H1 (cell line): ENCODE results near the gene CD52. TPM values are rescaled to one million over a fixed set of nuclear protein-coding genes. Genes with fewer than 3 reads are reported as not detected.

Source experiments
- CTCF ChIA-PET: fragments of 300-600 bp; sonication (Branson Sonifier 250); formaldehyde crosslinking; loops from one replicate; lab custom pipeline; 2021; ENCODE audit not compliant: partially characterized antibody; lab: Charles Lee
- POLR2A ChIA-PET: fragments of 300-600 bp; sonication (Branson Sonifier 250); formaldehyde crosslinking; loops from one replicate; lab custom pipeline; 2021; ENCODE audit warnings: inconsistent platforms; ENCODE audit not compliant: partially characterized antibody; lab: Charles Lee
- DNase-seq, 2 experiments: peaks; one replicate each; pipeline versions ENCODE4 v3.0.0 to v3.0.0-alpha.2; 2010 to 2022; ENCODE audit warnings: low spot score in 2 of 2, low read depth in 1 of 2, mixed read lengths in 1 of 2
- FAIRE-seq: peaks from 2 replicates; lab custom pipeline; 2011; peaks lifted over from hg19 to GRCh38; lab: Jason Lieb, UNC
- H2AFZ ChIP-seq: 2 replicates; pipeline ENCODE4 v1.8.1; 2012; ENCODE audit warnings: low read length, inconsistent platforms
- H2AK5ac ChIP-seq: 2 replicates; pipeline ENCODE4 v1.6.1; 2013; ENCODE audit warnings: low read depth, low read length
- H2BK120ac ChIP-seq: replicated peaks from 2 replicates; pipeline ENCODE3; 2013; ENCODE audit warnings: low read depth, low read length, inconsistent platforms
- H2BK12ac ChIP-seq: 2 replicates; pipeline ENCODE4 v1.6.1; 2013; ENCODE audit warnings: low read depth, low read length
- H2BK15ac ChIP-seq: 2 replicates; pipeline ENCODE4 v1.6.1; 2013; ENCODE audit warnings: low read length
- H2BK20ac ChIP-seq: 2 replicates; pipeline ENCODE4 v1.6.1; 2013; ENCODE audit warnings: low read length
- H2BK5ac ChIP-seq: 2 replicates; pipeline ENCODE4 v1.6.1; 2013; ENCODE audit warnings: low read depth, low read length
- H3K14ac ChIP-seq: 2 replicates; pipeline ENCODE4 v1.6.1; 2013; ENCODE audit warnings: inconsistent platforms; ENCODE audit not compliant: insufficient read length
- H3K18ac ChIP-seq: 2 replicates; pipeline ENCODE4 v1.6.1; 2013; ENCODE audit warnings: low read length; ENCODE audit errors: extremely low read depth
- H3K23ac ChIP-seq: 2 replicates; pipeline ENCODE4 v1.6.1; 2013; ENCODE audit warnings: inconsistent platforms; ENCODE audit not compliant: insufficient read length
- H3K23me2 ChIP-seq: 2 replicates; pipeline ENCODE4 v1.6.1; 2013; ENCODE audit warnings: low read depth, low read length
- H3K27ac ChIP-seq: 2 replicates; pipeline ENCODE4 v1.6.1; 2011; ENCODE audit warnings: low read depth, low read length, inconsistent platforms
- H3K27me3 ChIP-seq, 4 experiments: replicated peaks in 1 of 4; 1 replicate in 1 of 4; 2 replicates in 3 of 4; pipeline versions ENCODE4 v1.6.1 to v1.8.1; 2011 to 2013; ENCODE audit warnings: low read length in 3 of 4, mild to moderate bottlenecking in 3 of 4, inconsistent platforms in 2 of 4, mixed read lengths in 2 of 4, moderate library complexity in 1 of 4; ENCODE audit not compliant: control insufficient read depth in 3 of 4, insufficient read depth in 3 of 4; ENCODE audit errors: extremely low read depth in 1 of 4
- H3K36me3 ChIP-seq, 4 experiments: 2 replicates each; pipeline versions ENCODE4 v1.6.1 to v1.8.1; 2011 to 2013; ENCODE audit warnings: mild to moderate bottlenecking in 4 of 4, low read length in 3 of 4, moderate library complexity in 2 of 4, control low read depth in 1 of 4, inconsistent platforms in 1 of 4; ENCODE audit not compliant: insufficient read depth in 4 of 4, control insufficient read depth in 2 of 4
- H3K4ac ChIP-seq: replicated peaks from 2 replicates; pipeline ENCODE3; 2013; ENCODE audit warnings: low read length, low read depth, mixed read lengths, inconsistent platforms; ENCODE audit not compliant: insufficient read length
- H3K4me1 ChIP-seq, 4 experiments: replicated peaks in 1 of 4; 1 replicate in 1 of 4; 2 replicates in 3 of 4; pipeline versions ENCODE4 v1.6.1 to v1.8.1; 2011 to 2013; ENCODE audit warnings: low read length in 3 of 4, inconsistent platforms in 2 of 4, mixed read lengths in 1 of 4; ENCODE audit not compliant: insufficient read depth in 4 of 4, control insufficient read depth in 3 of 4
- H3K4me2 ChIP-seq, 2 experiments: 2 replicates each; pipeline versions ENCODE4 v1.6.1 to v1.8.1; 2011 to 2013; ENCODE audit warnings: low read depth in 2 of 2, low read length in 2 of 2, control low read depth in 1 of 2, inconsistent platforms in 1 of 2, mild to moderate bottlenecking in 1 of 2; ENCODE audit not compliant: insufficient read depth in 1 of 2
- H3K4me3 ChIP-seq, 4 experiments: fragments of 200-600, 300-600 bp in 1 of 4; sonication (generic), shearing (Covaris generic), sonication (Bioruptor Twin) in 1 of 4; 2 replicates each; pipeline versions ENCODE4 v1.5.1 to v1.8.1; 2011 to 2016; ENCODE audit warnings: low read length in 4 of 4, low read depth in 3 of 4, control low read depth in 2 of 4, inconsistent platforms in 2 of 4, mild to moderate bottlenecking in 2 of 4, mixed read lengths in 1 of 4, moderate library complexity in 1 of 4; ENCODE audit not compliant: insufficient read depth in 2 of 4; ENCODE audit errors: extremely low read depth in 1 of 4
- H3K56ac ChIP-seq: replicated peaks from 2 replicates; pipeline ENCODE3; 2013; ENCODE audit warnings: low read depth, mild to moderate bottlenecking, mixed read lengths, low read length, inconsistent platforms; ENCODE audit not compliant: insufficient read length
- H3K79me1 ChIP-seq: 2 replicates; pipeline ENCODE4 v1.6.1; 2013; ENCODE audit warnings: low read depth, low read length, control low read depth
- H3K79me2 ChIP-seq, 2 experiments: 2 replicates each; pipeline versions ENCODE4 v1.6.1 to v1.8.1; 2012 to 2013; ENCODE audit warnings: low read length in 2 of 2, mild to moderate bottlenecking in 2 of 2, inconsistent platforms in 1 of 2; ENCODE audit not compliant: insufficient read depth in 2 of 2, control insufficient read depth in 1 of 2
- H3K9ac ChIP-seq, 4 experiments: replicated peaks in 1 of 4; 1 replicate in 1 of 4; 2 replicates in 3 of 4; pipeline versions ENCODE4 v1.6.1 to v1.8.1; 2011 to 2013; ENCODE audit warnings: low read depth in 3 of 4, low read length in 3 of 4, control low read depth in 2 of 4, mild to moderate bottlenecking in 2 of 4, moderate library complexity in 2 of 4, inconsistent platforms in 1 of 4; ENCODE audit errors: extremely low read depth in 1 of 4
- H3K9me3 ChIP-seq, 2 experiments: 2 replicates each; pipeline versions ENCODE4 v1.6.1 to v1.8.1; 2012 to 2013; ENCODE audit warnings: mild to moderate bottlenecking in 2 of 2, moderate library complexity in 2 of 2, control low read depth in 1 of 2, inconsistent platforms in 1 of 2, low read depth in 1 of 2, low read length in 1 of 2, mixed read lengths in 1 of 2; ENCODE audit not compliant: insufficient read depth in 2 of 2
- H4K20me1 ChIP-seq, 2 experiments: replicated peaks in 1 of 2; 2 replicates each; pipeline versions ENCODE3 to v1.8.1; 2011 to 2013; ENCODE audit warnings: inconsistent platforms in 2 of 2, low read length in 2 of 2, mild to moderate bottlenecking in 1 of 2; ENCODE audit not compliant: insufficient read depth in 2 of 2, control insufficient read depth in 1 of 2
- H4K5ac ChIP-seq: 2 replicates; pipeline ENCODE4 v1.6.1; 2013; ENCODE audit warnings: low read length, low read depth, mixed read lengths, inconsistent platforms; ENCODE audit not compliant: insufficient read length
- H4K8ac ChIP-seq: 2 replicates; pipeline ENCODE4 v1.8.0; 2013; ENCODE audit warnings: mild to moderate bottlenecking, moderate library complexity, low read length, inconsistent platforms; ENCODE audit not compliant: insufficient read depth; ENCODE audit errors: extremely low read depth
- H4K91ac ChIP-seq: replicated peaks from 2 replicates; pipeline ENCODE3; 2013; ENCODE audit warnings: low read length, mixed read lengths, inconsistent platforms; ENCODE audit not compliant: insufficient read length
- CTBP2 ChIP-seq: IDR thresholded peaks from 2 replicates; pipeline ENCODE4 v1.7.0; 2011; ENCODE audit warnings: borderline replicate concordance, mild to moderate bottlenecking, moderate library complexity, mixed read lengths, low read length; ENCODE audit not compliant: insufficient read depth, insufficient read length
- EGR1 ChIP-seq: IDR thresholded peaks from 2 replicates; pipeline ENCODE4 v1.6.1; 2011; ENCODE audit warnings: low read depth, low read length, borderline replicate concordance
- KDM4A ChIP-seq: IDR thresholded peaks from one replicate; pipeline ENCODE4 v1.7.1; 2012; ENCODE audit warnings: low read depth, mild to moderate bottlenecking, moderate library complexity, low read length, inconsistent platforms; ENCODE audit not compliant: severe bottlenecking
- NRF1 ChIP-seq: IDR thresholded peaks from 2 replicates; pipeline ENCODE4 v1.6.1; 2011; ENCODE audit warnings: mild to moderate bottlenecking, low read depth, low read length, improper control_type of control experiment
- SIX5 ChIP-seq: IDR thresholded peaks from 2 replicates; pipeline ENCODE4 v1.6.1; 2011; ENCODE audit warnings: mild to moderate bottlenecking, low read depth, low read length
- WGBS, 2 experiments: shearing (Covaris generic) in 1 of 2; methylation state at CpG; one replicate each; pipeline versions ENCODE4 v1.1.6 to v1.1.7; 2013 to 2015; ENCODE audit warnings: low lambda C conversion rate in 2 of 2, mixed read lengths in 2 of 2, inconsistent platforms in 1 of 2, low coverage in 1 of 2, missing lambda C conversion rate in 1 of 2; ENCODE audit not compliant: insufficient replicate concordance in 2 of 2, insufficient coverage in 1 of 2, insufficient read length in 1 of 2; ENCODE audit errors: extremely low coverage in 1 of 2, missing lambda C conversion rate in 1 of 2; 5-methylcytosine and 5-hydroxymethylcytosine counted together
- polyA plus RNA-seq, 7 experiments: library from polyadenylated mRNA; depleted of rRNA in 3 of 7; stranded (reverse) in 5 of 7; unstranded in 2 of 7; fragments of >200 nt in 5 of 7; fragments of 200-250 nt in 2 of 7; gene quantifications; 1 replicate in 5 of 7; 2 replicates in 1 of 7; 4 replicates in 1 of 7; pipeline versions ENCODE4 v1.2.1 to v1.2.3, GENCODE V29; 2011 to 2013; ENCODE audit warnings: missing spikeins in 2 of 7, mixed read lengths in 2 of 7
- total RNA-seq: library from RNA; stranded (reverse); fragmentation: NEBNext Ultra II Directional; extraction: Animal tissue kit (Norgen Biotek cat#: 25700); gene quantifications from 2 replicates; pipeline ENCODE4 v1.2.1, GENCODE V29; 2021
- TF ChIP-seq, protein P1 (sequence below): IDR thresholded peaks from 2 replicates; pipeline ENCODE4 v1.6.1; 2012; ENCODE audit warnings: low read length, inconsistent platforms

The CD52 gene
- total and polyA plus RNA-seq, 2 of the 8 experiments (the other 6 are each of a cell fraction or from before 2014, with no cell fraction given), result 2.4 to 3.1 TPM

DNA sequence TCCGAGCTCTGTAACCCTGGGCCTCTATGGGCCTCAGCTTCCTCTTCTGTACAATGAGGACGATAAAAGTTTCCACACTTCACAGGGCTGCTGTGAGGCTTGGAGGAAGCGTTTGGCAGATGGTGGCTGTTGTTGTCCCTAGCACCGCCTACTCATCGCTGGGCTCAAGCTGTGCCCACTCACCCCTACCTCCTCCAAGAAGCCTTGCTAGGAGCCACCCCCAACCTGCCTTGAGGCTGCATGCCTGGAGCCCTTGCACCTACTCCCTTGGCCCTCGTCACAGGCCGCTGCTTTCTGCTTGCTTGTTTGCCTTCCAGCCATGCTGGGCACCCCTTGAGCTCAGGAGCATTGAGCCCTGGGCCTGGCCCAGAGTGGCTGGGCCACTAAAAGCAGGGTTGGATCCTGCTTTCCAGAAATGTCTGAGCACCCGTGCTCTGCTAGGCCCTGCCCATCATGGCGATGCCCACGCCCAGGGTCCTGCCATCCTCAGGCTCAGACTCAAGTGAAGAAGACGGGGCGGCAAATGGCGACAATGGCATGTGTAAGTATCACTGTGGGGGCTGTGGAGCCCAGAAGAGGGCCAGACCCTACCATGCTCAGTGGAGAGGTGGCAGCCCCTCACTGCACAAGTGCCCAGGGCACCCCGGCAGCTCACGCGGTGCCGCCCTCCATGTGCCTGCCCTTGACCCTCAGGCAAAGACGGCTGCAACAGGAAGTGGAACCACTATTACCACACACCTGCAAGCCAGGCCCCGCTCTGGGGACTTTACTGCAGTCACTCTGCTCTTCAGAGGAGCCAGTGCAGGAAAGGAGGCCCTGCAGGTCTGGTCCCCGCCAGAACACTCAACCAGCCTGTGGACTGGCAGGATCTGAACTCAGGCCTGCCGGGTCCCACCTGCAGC is 28.3 kb upstream of the CD52 start:
- no peak overlapping the region for H3K4me3 ChIP-seq
- TF ChIP-seq EGR1 (no peak), KDM4A (no peak), SIX5 (no peak), CTBP2 (no peak), NRF1 (no peak)
- TF ChIP-seq, protein P1, sequence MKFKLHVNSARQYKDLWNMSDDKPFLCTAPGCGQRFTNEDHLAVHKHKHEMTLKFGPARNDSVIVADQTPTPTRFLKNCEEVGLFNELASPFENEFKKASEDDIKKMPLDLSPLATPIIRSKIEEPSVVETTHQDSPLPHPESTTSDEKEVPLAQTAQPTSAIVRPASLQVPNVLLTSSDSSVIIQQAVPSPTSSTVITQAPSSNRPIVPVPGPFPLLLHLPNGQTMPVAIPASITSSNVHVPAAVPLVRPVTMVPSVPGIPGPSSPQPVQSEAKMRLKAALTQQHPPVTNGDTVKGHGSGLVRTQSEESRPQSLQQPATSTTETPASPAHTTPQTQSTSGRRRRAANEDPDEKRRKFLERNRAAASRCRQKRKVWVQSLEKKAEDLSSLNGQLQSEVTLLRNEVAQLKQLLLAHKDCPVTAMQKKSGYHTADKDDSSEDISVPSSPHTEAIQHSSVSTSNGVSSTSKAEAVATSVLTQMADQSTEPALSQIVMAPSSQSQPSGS, result no peak

More for the DNA sequence above, 28.3 kb upstream of the CD52 start:
- Histone ChIP-seq H2BK5ac (peak overlapping the region; percentile 81; the same call in 1 of the 2 replicates), H3K4ac (peak overlapping the region; percentile 49), H4K5ac (no peak overlapping the region), H3K9me3 (no peaks in the 10 kb centered on the region), H2BK15ac (peak overlapping the region; percentile 92; the same call in 1 of the 2 replicates), H2AK5ac (no peak overlapping the region), H3K4me1 (peaks cover 0 to 29% (median 18%) of the 10 kb centered on the region in 4 experiments; a peak in 6 of 7 replicates), H3K18ac (no peak overlapping the region; the same call in none of the 2 replicates), H4K20me1 (peaks cover 0 to 2% of the 10 kb centered on the region in 2 experiments), H3K14ac (no peak overlapping the region), H4K8ac (peak overlapping the region; percentile 62; the same call in 1 of the 2 replicates), H3K79me2 (no peaks in the 10 kb centered on the region), H3K23me2 (no peaks in the 10 kb centered on the region; the same call in 1 of the 2 replicates), H2AFZ (no peak overlapping the region), H3K23ac (no peak overlapping the region), H2BK120ac (no peak overlapping the region), H3K27ac (no peak overlapping the region), H2BK12ac (peak overlapping the region; percentile 96; the same call in 1 of the 2 replicates), H3K4me2 (no peak overlapping the region), H3K36me3 (no peaks in the 10 kb centered on the region), H3K79me1 (no peaks in the 10 kb centered on the region), H2BK20ac (peak overlapping the region; percentile 98; the same call in 1 of the 2 replicates), H3K27me3 (no peaks in the 10 kb centered on the region), H4K91ac (peak overlapping the region; percentile 81), H3K56ac (no peak overlapping the region), H3K9ac (no peak overlapping the region)
- POLR2A ChIA-PET, result interaction anchor here (0.5 to 2.4 kb wide), 20 partner anchors 9 to 181 kb away, joined by 3 to 14 read pairs (median 4); partner anchors contain the start of genes CD52 and SH3BGRL3
- 89% methylated on average over 21 of the region's 21 CpGs; no CpG with 5 or more reads in 1 of the 2 experiments for WGBS, 2 experiments
- no peak for FAIRE-seq
- no peak for DNase-seq
- CTCF ChIA-PET, result interaction anchor here (0.6 to 57.0 kb wide), 18 partner anchors 4 to 144 kb away, joined by 3 to 1530 read pairs (median 6); partner anchors contain the start of genes CD52, SH3BGRL3, UBXN11 and ZNF593
